Endothelial cell of umbilical vein (primary cell): ENCODE measurements around the gene TBC1D17.

Source experiments
- FOS ChIP-seq: IDR thresholded peaks from 2 replicates; pipeline ENCODE4 v1.6.1; 2011; ENCODE audit warnings: mild to moderate bottlenecking, low read length, moderate library complexity, borderline replicate concordance; ENCODE audit not compliant: insufficient read depth
- GATA2 ChIP-seq: IDR thresholded peaks from 2 replicates; pipeline ENCODE4 v1.7.0; 2011; ENCODE audit warnings: low read depth, mild to moderate bottlenecking, moderate library complexity, mixed read lengths, low read length; ENCODE audit not compliant: insufficient read length, insufficient read depth
- POLR2A ChIP-seq: IDR thresholded peaks from 2 replicates; pipeline ENCODE4 v1.6.1; 2012; ENCODE audit warnings: low read depth, mild to moderate bottlenecking, control low read depth, low read length
- POLR2AphosphoS5 ChIP-seq: IDR thresholded peaks from 2 replicates; pipeline ENCODE4 v1.6.1; 2012; ENCODE audit warnings: low read depth, mild to moderate bottlenecking, control low read depth, low read length, moderate library complexity; ENCODE audit not compliant: insufficient read depth
- TF ChIP-seq, protein P1 (sequence below), 2 donors: IDR thresholded peaks; 1 replicate in 1 of 2; 2 replicates in 1 of 2; pipeline ENCODE4 v1.5.1; 2011; ENCODE audit warnings: low read length in 2 of 2, mild to moderate bottlenecking in 2 of 2, moderate library complexity in 2 of 2, control low read depth in 1 of 2, inconsistent platforms in 1 of 2, low read depth in 1 of 2; ENCODE audit not compliant: insufficient read depth in 1 of 2; ENCODE audit errors: extremely low read depth in 1 of 2

DNA sequence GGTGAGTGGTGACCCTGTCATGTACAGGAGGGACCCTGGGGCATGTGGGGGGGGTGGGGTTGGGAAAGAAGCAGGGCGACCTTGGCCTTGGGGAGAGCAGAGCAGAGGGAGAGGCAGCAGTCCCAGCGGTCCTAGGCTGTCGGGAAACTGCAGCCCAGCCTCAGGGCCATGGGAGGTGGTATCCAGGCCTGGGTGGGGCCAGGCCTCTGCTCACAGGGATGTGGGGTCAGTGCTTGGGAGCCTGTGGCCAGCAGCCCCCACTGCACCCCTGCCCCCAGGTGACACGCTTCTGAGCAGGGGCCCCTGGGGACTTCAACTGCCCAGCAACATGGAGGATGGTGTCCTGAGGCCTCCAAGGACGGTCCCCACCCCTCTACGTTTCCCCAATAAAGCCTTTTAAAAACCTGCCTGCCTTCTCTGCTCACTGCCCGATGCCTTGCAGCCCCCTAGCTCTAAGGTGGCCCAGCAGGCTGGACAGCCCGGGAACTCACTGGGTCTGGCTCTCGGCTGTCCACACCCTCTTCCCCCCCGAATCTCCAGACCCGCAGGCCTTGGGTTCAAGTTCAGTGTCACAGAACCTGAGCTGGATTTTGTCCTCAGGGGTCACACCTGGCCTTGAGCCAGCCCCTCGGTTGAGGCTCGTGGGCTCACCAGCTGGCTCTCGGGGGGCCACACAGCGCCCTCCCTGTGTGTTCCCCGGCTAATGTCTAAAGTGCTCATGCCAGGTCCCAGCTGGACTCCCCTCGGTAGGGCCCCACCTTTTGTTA, 17.0 kb upstream of the TBC1D17 start:
- TF ChIP-seq, protein P1, sequence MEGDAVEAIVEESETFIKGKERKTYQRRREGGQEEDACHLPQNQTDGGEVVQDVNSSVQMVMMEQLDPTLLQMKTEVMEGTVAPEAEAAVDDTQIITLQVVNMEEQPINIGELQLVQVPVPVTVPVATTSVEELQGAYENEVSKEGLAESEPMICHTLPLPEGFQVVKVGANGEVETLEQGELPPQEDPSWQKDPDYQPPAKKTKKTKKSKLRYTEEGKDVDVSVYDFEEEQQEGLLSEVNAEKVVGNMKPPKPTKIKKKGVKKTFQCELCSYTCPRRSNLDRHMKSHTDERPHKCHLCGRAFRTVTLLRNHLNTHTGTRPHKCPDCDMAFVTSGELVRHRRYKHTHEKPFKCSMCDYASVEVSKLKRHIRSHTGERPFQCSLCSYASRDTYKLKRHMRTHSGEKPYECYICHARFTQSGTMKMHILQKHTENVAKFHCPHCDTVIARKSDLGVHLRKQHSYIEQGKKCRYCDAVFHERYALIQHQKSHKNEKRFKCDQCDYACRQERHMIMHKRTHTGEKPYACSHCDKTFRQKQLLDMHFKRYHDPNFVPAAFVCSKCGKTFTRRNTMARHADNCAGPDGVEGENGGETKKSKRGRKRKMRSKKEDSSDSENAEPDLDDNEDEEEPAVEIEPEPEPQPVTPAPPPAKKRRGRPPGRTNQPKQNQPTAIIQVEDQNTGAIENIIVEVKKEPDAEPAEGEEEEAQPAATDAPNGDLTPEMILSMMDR (IDR thresholded peaks at IDR 0.05; ENCODE audit: extremely low read depth in 1 of 2, insufficient read depth in 1 of 2, low read depth in 1 of 2, low read length in 2 of 2): no peak
- TF ChIP-seq GATA2 (no peak), POLR2AphosphoS5 (peak; percentile 7), POLR2A (no peak), FOS (no peak)
